HCT116 (cell line): Measurements from ENCODE around the gene OR7G1. TPM values are rescaled to one million over a fixed set of nuclear protein-coding genes. Genes with fewer than 3 reads are reported as not detected.

Experiments used
- CBX3 ChIP-seq: IDR thresholded peaks from 2 replicates; pipeline ENCODE4 v1.6.1; 2012; ENCODE audit warnings: low read depth
- CEBPB ChIP-seq: IDR thresholded peaks from 2 replicates; pipeline ENCODE4 v1.6.1; 2012; ENCODE audit warnings: low read depth
- EZH2 ChIP-seq: fragments of 200-600 bp; sonication (generic); IDR thresholded peaks from 2 replicates; pipeline ENCODE4 v1.6.1; 2017; ENCODE audit warnings: antibody characterized with exemption, mixed run types
- EZH2phosphoT487 ChIP-seq: fragments of 200-600 bp; IDR thresholded peaks from 2 replicates; pipeline ENCODE4 v1.6.1; 2018; ENCODE audit warnings: antibody characterized with exemption, borderline replicate concordance
- FOSL1 ChIP-seq: IDR thresholded peaks from 2 replicates; pipeline ENCODE4 v1.6.1; 2012; ENCODE audit warnings: low read depth
- SP1 ChIP-seq: IDR thresholded peaks from 2 replicates; pipeline ENCODE4 v1.6.1; 2012; ENCODE audit warnings: low read depth
- SRF ChIP-seq: IDR thresholded peaks from 2 replicates; pipeline ENCODE4 v1.6.1; 2012; ENCODE audit warnings: low read depth
- TCF7L2 ChIP-seq: IDR thresholded peaks from 2 replicates; pipeline ENCODE4 v1.7.0; 2011; ENCODE audit warnings: borderline replicate concordance, inconsistent platforms; ENCODE audit not compliant: insufficient read depth, insufficient read length; ENCODE audit errors: extremely low read depth
- total RNA-seq: library from RNA; stranded (reverse); gene quantifications from one replicate; pipeline ENCODE4 v1.2.1, GENCODE V29; 2021; ENCODE audit not compliant: unreplicated experiment
- TF ChIP-seq, protein P1 (sequence below): IDR thresholded peaks from 2 replicates; pipeline ENCODE4 v1.6.1; 2011; ENCODE audit warnings: mild to moderate bottlenecking, low read length, moderate library complexity; ENCODE audit not compliant: insufficient replicate concordance; ENCODE audit errors: extremely low read depth
- TF ChIP-seq, protein P2 (sequence below), 3 experiments: fragments of 200-600 bp in 1 of 3; sonication (generic) in 1 of 3; IDR thresholded peaks in 2 of 3; conservative IDR thresholded peaks in 1 of 3; 2 replicates each; pipeline ENCODE4 v1.5.1; 2012 to 2017; ENCODE audit warnings: low read depth in 2 of 3, low read length in 2 of 3, antibody characterized with exemption in 1 of 3, borderline replicate concordance in 1 of 3, control low read depth in 1 of 3, mild to moderate bottlenecking in 1 of 3, mixed read lengths in 1 of 3, mixed run types in 1 of 3, moderate library complexity in 1 of 3; ENCODE audit not compliant: insufficient read depth in 1 of 3

The OR7G1 gene
- total RNA-seq, 1 experiment from 2014 or later, result not detected

DNA sequence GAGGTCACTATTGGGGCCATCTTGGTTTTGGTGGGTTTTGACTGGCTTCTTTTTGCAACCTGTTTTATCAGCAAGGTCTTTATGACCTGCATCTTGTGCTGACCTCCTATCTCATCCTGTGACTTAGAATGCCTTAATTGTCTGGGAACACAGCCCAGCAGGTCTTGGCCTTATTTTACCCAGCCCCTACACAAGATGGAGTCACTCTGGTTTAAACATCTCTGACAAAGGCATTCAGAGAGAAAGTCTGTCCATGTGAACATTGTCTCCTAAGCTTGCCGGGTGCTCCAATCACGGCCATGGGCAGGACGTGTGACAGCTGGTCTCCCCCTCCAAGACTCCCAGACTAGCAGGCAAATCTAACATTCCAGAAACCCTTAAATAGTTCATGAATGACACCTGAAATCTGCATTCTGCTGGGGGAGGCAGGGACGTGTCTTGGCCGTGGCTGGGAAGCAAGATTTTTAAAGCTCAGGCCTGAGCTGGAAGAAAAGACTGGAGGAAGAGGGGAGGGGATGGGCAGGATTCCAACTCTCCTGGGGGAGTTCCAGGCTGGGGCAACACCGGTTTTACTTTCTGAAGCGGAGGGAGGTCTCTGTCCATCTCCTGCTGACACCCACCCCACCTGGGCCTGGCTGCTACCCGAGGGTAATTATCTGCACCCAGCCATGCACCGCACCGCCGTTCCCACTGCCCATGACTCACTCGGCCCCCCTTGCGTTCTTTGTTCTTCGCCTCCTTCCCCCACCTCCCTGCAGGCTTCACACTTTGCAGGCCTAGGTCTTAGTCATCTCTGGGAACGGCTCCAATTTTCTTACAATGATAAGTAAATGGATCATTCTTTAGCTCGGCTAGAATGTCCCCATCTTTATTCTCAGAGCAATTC, 40.3 kb downstream of the OR7G1 start (continued):
- TF ChIP-seq, protein P1, sequence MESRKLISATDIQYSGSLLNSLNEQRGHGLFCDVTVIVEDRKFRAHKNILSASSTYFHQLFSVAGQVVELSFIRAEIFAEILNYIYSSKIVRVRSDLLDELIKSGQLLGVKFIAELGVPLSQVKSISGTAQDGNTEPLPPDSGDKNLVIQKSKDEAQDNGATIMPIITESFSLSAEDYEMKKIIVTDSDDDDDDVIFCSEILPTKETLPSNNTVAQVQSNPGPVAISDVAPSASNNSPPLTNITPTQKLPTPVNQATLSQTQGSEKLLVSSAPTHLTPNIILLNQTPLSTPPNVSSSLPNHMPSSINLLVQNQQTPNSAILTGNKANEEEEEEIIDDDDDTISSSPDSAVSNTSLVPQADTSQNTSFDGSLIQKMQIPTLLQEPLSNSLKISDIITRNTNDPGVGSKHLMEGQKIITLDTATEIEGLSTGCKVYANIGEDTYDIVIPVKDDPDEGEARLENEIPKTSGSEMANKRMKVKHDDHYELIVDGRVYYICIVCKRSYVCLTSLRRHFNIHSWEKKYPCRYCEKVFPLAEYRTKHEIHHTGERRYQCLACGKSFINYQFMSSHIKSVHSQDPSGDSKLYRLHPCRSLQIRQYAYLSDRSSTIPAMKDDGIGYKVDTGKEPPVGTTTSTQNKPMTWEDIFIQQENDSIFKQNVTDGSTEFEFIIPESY, result peak; percentile 63
- TF ChIP-seq CEBPB, result peak; percentile 70
- TF ChIP-seq SP1, result peak; percentile 96
- TF ChIP-seq EZH2phosphoT487, result no peak
- no peak for TF ChIP-seq EZH2
- peak; percentile 99 for TF ChIP-seq FOSL1
- TF ChIP-seq SRF, result peak; percentile 78
- TF ChIP-seq, protein P2, sequence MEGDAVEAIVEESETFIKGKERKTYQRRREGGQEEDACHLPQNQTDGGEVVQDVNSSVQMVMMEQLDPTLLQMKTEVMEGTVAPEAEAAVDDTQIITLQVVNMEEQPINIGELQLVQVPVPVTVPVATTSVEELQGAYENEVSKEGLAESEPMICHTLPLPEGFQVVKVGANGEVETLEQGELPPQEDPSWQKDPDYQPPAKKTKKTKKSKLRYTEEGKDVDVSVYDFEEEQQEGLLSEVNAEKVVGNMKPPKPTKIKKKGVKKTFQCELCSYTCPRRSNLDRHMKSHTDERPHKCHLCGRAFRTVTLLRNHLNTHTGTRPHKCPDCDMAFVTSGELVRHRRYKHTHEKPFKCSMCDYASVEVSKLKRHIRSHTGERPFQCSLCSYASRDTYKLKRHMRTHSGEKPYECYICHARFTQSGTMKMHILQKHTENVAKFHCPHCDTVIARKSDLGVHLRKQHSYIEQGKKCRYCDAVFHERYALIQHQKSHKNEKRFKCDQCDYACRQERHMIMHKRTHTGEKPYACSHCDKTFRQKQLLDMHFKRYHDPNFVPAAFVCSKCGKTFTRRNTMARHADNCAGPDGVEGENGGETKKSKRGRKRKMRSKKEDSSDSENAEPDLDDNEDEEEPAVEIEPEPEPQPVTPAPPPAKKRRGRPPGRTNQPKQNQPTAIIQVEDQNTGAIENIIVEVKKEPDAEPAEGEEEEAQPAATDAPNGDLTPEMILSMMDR (IDR thresholded peaks at IDR 0.05 in 2 of 3, conservative IDR thresholded peaks at IDR 0.05 in 1 of 3; ENCODE audit: borderline replicate concordance in 1 of 3, insufficient read depth in 1 of 3, low read depth in 2 of 3, low read length in 2 of 3), result no peak
- TF ChIP-seq TCF7L2, result peak; percentile 100
- TF ChIP-seq CBX3, result peak; percentile 99
